Hepatocyte (in vitro differentiated cells): ENCODE results near the gene EPHB2. TPM values are rescaled to one million over a fixed set of nuclear protein-coding genes. Genes with fewer than 3 reads are reported as not detected.

Experiments used
- DNase-seq: peaks from one replicate; pipeline ENCODE4 v3.0.0-alpha.2; 2016; ENCODE audit warnings: low spot score
- H2AFZ ChIP-seq: fragments of 200-600 bp; sonication (generic); 2 replicates; pipeline ENCODE4 v1.6.0; 2016; ENCODE audit warnings: antibody characterized with exemption, mild to moderate bottlenecking
- H3K27ac ChIP-seq: fragments of 200-600 bp; sonication (generic); 2 replicates; pipeline ENCODE4 v1.5.1; 2016; ENCODE audit warnings: mild to moderate bottlenecking
- H3K27me3 ChIP-seq: fragments of 200-600 bp; sonication (generic); 2 replicates; pipeline ENCODE4 v1.6.1; 2016
- H3K36me3 ChIP-seq: fragments of 200-600 bp; sonication (generic); replicated peaks from 2 replicates; pipeline ENCODE4 v1.5.1; 2016; ENCODE audit warnings: low read depth; ENCODE audit not compliant: insufficient read depth
- H3K4me1 ChIP-seq: fragments of 200-600 bp; sonication (generic); 2 replicates; pipeline ENCODE4 v1.5.1; 2016; ENCODE audit warnings: mild to moderate bottlenecking, moderate library complexity; ENCODE audit not compliant: insufficient read depth
- H3K4me2 ChIP-seq: fragments of 200-600 bp; sonication (generic); 2 replicates; pipeline ENCODE4 v1.6.0; 2016
- H3K4me3 ChIP-seq: fragments of 200-600 bp; sonication (generic); 2 replicates; pipeline ENCODE4 v1.5.1; 2016; ENCODE audit warnings: mild to moderate bottlenecking
- H3K79me2 ChIP-seq: fragments of 200-600 bp; sonication (generic); 2 replicates; pipeline ENCODE4 v1.6.0; 2017; ENCODE audit warnings: mild to moderate bottlenecking
- H3K9me2 ChIP-seq: fragments of 200-600 bp; sonication (generic); replicated peaks from 2 replicates; pipeline ENCODE4 v1.6.0; 2017; ENCODE audit warnings: mild to moderate bottlenecking; ENCODE audit not compliant: insufficient read depth
- H3K9me3 ChIP-seq: fragments of 200-600 bp; sonication (generic); 2 replicates; pipeline ENCODE4 v1.5.1; 2016; ENCODE audit warnings: low read depth, mild to moderate bottlenecking
- H4K20me1 ChIP-seq: fragments of 200-600 bp; sonication (generic); 2 replicates; pipeline ENCODE4 v1.6.0; 2016; ENCODE audit warnings: mild to moderate bottlenecking; ENCODE audit not compliant: insufficient read depth, poor library complexity, severe bottlenecking
- EZH2 ChIP-seq: fragments of 200-600 bp; sonication (generic); IDR thresholded peaks from 2 replicates; pipeline ENCODE4 v1.6.1; 2016; ENCODE audit warnings: antibody characterized with exemption, mild to moderate bottlenecking, borderline replicate concordance
- EZH2phosphoT487 ChIP-seq: fragments of 200-600 bp; sonication (generic); IDR thresholded peaks from one replicate; pipeline ENCODE4 v1.6.1; 2018; ENCODE audit warnings: antibody characterized with exemption, mild to moderate bottlenecking, low read depth, moderate library complexity; ENCODE audit not compliant: unreplicated experiment, severe bottlenecking
- WGBS: methylation state at CpG from one replicate; pipeline ENCODE4 v1.1.6; 2016; ENCODE audit warnings: low lambda C conversion rate; ENCODE audit errors: missing lambda C conversion rate; 5-methylcytosine and 5-hydroxymethylcytosine counted together
- polyA plus RNA-seq: library from polyadenylated mRNA; unstranded; fragments of >200 nt; fragmentation: Nextera tagmentation; extraction: Ambion mirVana; gene quantifications from 2 replicates; pipeline ENCODE4 v1.2.1, GENCODE V29; 2016
- total RNA-seq: library from RNA; depleted of rRNA; stranded (reverse); fragments of >200 nt; gene quantifications from 2 replicates; pipeline ENCODE4 v1.2.3, GENCODE V29; 2014
- TF ChIP-seq, protein P1 (sequence below): fragments of 200-600 bp; sonication (generic); IDR thresholded peaks from 2 replicates; pipeline ENCODE4 v1.5.1; 2016; ENCODE audit warnings: antibody characterized with exemption, mild to moderate bottlenecking; ENCODE audit not compliant: poor library complexity

Gene EPHB2
- total and polyA plus RNA-seq, 2 experiments from 2014 or later, result 17.2 to 18.3 TPM

DNA sequence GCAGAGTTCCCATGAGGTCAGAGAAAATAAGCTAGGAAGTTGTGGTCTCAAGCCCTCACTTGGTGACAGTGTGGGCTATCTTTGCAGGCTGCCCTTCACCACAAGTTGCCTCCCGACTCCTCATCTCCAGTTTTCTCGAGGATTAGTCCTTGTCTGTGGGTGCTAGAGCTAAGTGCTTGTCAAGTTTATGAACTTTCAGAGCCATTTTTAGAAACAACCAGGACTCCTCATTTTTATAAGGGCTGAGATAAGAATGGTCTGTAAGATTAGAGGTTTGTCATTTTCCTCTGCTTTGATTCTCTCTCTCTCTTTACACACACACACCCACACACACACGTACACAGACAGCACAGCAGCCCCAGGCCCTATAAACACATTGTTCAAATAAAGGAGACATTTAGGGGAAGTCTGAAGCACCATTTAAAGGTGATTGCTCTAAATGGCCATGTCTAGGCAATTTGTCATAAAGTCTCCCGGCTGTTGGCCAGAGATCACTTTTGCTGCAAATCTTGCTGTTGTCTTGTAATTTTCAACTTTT is 134.8 kb downstream of the EPHB2 start:
- no peak for DNase-seq
- Histone ChIP-seq H3K4me2 (peak overlapping the region; percentile 14), H3K79me2 (no peaks in the 10 kb centered on the region), H4K20me1 (no peaks in the 10 kb centered on the region), H3K9me3 (no peaks in the 10 kb centered on the region), H2AFZ (no peak overlapping the region), H3K36me3 (no peaks in the 10 kb centered on the region), H3K4me1 (peaks cover 6% of the 10 kb centered on the region), H3K27me3 (no peaks in the 10 kb centered on the region), H3K9me2 (no peaks in the 10 kb centered on the region), H3K4me3 (no peak overlapping the region), H3K27ac (peak overlapping the region; percentile 13)
- WGBS, result 19% methylated on average over 4 of the region's 4 CpGs
- TF ChIP-seq, protein P1, sequence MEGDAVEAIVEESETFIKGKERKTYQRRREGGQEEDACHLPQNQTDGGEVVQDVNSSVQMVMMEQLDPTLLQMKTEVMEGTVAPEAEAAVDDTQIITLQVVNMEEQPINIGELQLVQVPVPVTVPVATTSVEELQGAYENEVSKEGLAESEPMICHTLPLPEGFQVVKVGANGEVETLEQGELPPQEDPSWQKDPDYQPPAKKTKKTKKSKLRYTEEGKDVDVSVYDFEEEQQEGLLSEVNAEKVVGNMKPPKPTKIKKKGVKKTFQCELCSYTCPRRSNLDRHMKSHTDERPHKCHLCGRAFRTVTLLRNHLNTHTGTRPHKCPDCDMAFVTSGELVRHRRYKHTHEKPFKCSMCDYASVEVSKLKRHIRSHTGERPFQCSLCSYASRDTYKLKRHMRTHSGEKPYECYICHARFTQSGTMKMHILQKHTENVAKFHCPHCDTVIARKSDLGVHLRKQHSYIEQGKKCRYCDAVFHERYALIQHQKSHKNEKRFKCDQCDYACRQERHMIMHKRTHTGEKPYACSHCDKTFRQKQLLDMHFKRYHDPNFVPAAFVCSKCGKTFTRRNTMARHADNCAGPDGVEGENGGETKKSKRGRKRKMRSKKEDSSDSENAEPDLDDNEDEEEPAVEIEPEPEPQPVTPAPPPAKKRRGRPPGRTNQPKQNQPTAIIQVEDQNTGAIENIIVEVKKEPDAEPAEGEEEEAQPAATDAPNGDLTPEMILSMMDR, result no peak
- TF ChIP-seq EZH2phosphoT487 (no peak), EZH2 (no peak)

DNA sequence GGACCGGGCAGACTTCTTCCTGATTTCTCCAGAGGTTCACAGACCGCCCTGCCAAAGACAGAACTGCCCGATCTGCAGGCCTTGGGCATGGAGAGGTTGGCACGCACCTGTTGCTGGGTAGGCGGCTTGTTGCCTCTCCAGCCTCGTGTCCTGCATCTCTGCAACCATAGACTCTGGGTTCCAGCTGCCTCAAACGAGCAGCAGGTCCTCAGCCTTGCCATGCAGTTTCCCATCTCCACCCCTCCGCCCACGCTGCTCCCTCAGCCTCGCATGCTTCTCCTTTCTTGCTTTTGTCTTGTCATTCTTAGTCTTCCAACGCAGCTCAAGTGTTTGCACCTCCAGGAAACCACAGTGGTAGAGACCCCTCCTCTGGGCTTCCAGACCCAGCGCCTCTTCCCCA is 135.8 kb downstream of the EPHB2 start:
- Histone ChIP-seq H3K36me3 (no peaks in the 10 kb centered on the region), H2AFZ (no peak overlapping the region), H3K27ac (no peak overlapping the region), H3K4me3 (no peak overlapping the region), H3K27me3 (no peaks in the 10 kb centered on the region), H4K20me1 (no peaks in the 10 kb centered on the region), H3K79me2 (no peaks in the 10 kb centered on the region), H3K4me2 (no peak overlapping the region), H3K4me1 (peaks cover 6% of the 10 kb centered on the region), H3K9me2 (no peaks in the 10 kb centered on the region), H3K9me3 (no peaks in the 10 kb centered on the region)
- 87% methylated on average over 12 of the region's 12 CpGs for WGBS
- TF ChIP-seq, protein P1, result no peak
- no peak for TF ChIP-seq EZH2
- TF ChIP-seq EZH2phosphoT487, result no peak
- no peak for DNase-seq

DNA sequence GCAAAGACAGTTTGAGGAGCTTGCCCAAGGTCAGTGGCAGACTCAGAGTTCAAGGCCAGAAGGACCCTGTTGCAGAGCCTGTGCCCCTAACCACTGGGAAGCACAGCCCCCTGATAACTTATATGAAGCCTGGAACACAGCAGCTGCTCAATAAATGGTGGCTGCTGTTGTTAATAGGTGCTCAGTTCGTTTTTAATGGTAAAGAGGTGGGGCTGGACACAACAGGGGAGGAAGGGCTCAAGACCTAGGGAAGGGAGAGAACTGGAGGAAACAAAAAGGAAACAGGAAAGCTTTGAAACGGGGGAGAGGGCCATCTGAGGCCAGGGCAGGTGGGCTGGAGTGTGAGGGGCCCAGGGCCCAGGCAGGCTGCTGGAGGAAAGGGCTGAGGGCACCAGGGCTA is 136.6 kb downstream of the EPHB2 start:
- no peak overlapping the region for H3K27ac ChIP-seq
- no peaks in the 10 kb centered on the region for H3K9me2 ChIP-seq
- no peaks in the 10 kb centered on the region for H3K27me3 ChIP-seq
- no peak overlapping the region for H3K4me2 ChIP-seq
- peaks cover 6% of the 10 kb centered on the region for H3K4me1 ChIP-seq
- no peak overlapping the region for H3K4me3 ChIP-seq
- no peaks in the 10 kb centered on the region for H3K9me3 ChIP-seq
- H4K20me1 ChIP-seq, result no peaks in the 10 kb centered on the region
- H3K36me3 ChIP-seq, result no peaks in the 10 kb centered on the region
- no peak overlapping the region for H2AFZ ChIP-seq
- WGBS, result 80% methylated on average over 2 of the region's 2 CpGs
- no peak for TF ChIP-seq EZH2phosphoT487
- TF ChIP-seq EZH2, result no peak
- TF ChIP-seq, protein P1, result no peak
- DNase-seq, result no peak
- H3K79me2 ChIP-seq, result no peaks in the 10 kb centered on the region

DNA sequence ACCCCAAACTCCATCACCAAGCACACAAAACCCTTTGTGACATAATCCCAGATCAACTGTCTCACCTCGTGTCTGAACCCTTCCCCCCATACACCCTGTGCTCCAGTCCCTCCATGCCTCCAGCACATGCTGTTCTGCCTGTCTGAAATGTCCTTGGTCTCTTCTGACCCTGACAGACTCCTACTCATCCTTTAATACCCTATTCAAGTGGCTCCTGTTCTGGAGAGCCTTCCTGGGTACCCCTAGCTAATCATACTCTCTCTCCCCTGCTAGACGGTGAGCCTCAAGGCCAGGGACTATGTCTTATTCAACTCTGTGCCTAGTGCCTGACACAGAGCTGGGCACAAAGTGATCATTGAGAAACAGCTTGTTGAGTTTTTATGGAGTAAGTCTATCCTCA is 137.1 kb downstream of the EPHB2 start:
- Histone ChIP-seq H3K4me3 (no peak overlapping the region), H3K9me2 (no peaks in the 10 kb centered on the region), H3K4me1 (peaks cover 6% of the 10 kb centered on the region), H2AFZ (no peak overlapping the region), H4K20me1 (no peaks in the 10 kb centered on the region), H3K27ac (no peak overlapping the region), H3K36me3 (no peaks in the 10 kb centered on the region), H3K9me3 (no peaks in the 10 kb centered on the region), H3K27me3 (no peaks in the 10 kb centered on the region), H3K79me2 (no peaks in the 10 kb centered on the region), H3K4me2 (no peak overlapping the region)
- WGBS, result 85% methylated on average over 2 of the region's 2 CpGs
- no peak for DNase-seq
- TF ChIP-seq, protein P1, result no peak
- no peak for TF ChIP-seq EZH2
- TF ChIP-seq EZH2phosphoT487, result no peak
